Fibroblast of skin of back (primary cell): Measurements from ENCODE around the gene CORO6.
A peak's percentile ranks its signal among the peaks of the same experiment; 100 is the strongest.

ENCODE experiments used
- DNase-seq: peaks from one replicate; pipeline ENCODE4 v3.0.0-alpha.2; 2013

CORO6 gene

DNA sequence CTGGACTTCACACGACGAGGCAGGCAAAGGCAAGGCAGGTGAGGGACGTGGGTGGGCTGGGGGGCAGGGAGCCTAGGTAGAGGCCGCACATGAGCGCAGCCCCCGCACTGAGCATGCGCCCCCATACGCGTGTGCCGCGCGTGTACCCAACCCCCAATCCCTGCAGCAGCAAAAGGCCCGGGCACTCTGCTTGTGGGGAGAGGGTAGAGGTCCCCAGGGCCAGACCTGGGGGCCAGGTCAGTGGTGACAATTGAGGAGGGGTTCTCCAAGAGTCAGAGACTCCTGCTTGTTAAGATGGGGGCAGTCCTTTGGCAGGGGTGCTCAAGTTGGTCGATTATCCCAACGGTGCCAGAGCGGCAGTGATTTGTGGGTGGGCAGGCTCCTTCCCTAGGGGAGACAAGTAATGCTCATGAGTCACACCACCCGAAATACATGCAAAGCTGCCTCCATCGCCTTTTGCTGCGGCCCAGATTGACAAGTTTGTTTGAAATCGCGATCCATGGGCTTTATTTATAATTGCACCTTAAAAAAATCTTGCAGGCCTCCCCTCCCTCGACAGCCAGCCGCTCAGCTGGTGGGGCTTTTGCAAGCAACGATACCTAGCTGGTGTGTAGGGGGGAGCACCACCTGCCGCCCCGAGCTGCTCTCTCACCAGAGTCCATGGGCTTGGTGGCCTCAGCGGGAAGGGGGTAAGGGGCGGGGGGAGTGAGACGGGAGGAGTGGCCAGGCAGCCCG is 32.1 kb downstream of the CORO6 start:
- DNase-seq = peak; percentile 69

DNA sequence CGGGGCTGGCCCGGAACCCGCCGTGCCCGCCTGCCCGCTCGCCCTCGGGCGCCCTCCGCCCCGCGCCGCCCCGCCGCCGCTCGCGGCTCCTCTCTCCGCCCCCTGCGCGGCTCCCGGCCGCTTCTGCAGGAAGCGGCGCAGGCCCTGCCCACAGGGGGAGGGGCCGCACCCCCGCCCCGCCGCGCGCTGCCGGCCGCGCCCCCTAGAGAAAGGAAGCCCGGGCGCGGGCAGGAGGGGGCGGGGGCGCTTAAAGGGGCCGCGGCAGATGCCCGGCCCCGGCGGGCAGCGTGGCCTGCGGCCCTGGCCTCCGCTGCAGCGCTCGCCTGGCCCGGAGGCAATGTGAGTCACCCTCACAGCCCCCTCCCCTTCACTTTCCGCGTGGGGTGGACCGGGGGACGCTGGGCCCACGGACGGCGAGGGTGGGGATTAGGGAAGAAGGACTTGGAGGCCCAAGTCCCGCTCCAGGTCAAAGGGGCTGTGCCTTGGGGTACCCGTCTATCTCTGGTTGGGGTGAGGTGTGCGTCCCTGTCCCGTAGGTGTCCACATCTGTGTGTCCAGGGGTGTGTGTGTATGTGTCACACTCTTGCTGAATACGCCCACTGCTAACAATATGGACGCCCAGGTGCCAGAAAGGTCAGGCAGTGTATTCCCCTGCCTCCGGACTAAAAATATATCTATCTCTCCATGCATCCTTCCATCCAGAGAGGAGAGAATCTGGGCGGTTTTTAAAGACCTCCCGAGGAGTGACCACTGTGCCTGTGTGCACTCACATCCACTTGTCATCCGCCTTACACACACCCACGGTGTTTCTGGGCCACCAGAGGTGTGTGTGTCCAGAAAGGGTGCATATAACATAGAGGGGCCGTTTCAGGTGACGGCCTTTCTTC is 32.9 kb downstream of the CORO6 start, which contains the start of gene GIT1:
GIT1 (minus strand) TSS at position 125 of the 887 bp plus-strand sequence. CDS start 270 bp downstream, outside the sequence.
- DNase-seq = peak; percentile 89

DNA sequence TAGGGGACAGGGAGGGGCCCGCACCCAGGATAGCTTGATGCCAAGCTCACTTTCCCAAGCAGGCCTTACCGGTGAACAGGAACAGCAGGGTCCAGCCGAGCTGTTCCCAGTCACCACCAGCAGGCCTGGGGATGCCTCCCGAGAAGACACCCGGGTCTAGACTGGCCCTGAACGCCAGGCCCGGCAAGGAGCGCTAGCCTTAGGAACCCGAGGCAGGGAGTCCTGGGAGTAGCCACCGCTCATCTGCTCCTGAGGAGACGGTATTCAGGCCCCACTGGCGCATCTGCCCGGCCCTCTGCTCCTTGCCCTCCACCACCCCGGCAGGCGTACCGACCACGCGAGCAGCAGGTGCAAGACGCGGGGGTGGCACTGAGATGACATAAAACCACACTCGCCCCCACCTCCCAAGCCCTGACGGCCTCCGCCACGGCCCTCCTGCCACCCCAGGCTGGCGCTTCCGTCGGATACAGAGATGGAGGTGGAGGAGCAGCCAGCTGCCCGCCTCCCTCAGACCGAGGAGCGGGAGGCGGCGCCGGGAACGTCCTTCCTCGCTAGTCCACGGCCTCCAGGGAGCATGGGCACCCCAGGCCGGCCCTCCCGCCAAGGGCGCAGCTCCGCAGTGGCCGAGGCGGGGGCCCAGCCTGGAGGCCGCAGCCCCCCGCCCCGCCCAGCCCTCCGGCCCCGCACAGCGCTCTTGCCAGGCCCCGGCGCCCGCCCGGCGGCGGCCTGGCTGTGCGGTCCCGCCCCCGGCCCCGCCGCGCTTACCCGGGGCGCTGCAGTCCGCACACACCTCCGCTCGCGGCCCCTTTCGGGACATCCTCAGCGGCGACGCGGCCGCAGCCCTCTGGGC is 33.9 kb downstream of the CORO6 start:
- DNase-seq = no peak

DNA sequence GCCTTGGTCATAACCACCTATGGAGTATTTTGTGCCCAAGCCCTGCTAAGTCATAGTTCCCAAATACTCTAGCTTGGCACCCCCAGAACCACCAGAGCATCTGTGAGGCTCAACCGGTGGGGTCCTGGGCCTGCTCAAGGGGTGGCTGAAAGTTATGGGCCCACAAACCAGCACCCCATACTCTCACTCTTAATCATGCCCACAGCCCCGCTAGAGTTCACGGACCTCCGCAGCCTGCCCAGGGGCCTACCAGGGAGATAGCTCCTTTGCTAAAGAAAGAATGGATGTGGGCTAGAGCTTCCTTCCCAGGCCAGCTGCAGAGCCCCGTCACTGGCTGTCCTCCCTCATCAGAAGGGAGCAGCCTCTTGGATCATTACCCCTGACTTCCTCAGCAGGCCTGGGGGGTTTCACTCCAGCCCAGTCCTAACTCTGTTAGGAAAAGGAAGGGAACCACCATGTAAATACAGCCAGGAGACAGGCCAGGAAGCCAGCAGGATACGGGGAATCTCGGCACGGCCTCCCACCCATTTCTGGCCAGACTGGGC is 34.6 kb downstream of the CORO6 start:
- no peak for DNase-seq

DNA sequence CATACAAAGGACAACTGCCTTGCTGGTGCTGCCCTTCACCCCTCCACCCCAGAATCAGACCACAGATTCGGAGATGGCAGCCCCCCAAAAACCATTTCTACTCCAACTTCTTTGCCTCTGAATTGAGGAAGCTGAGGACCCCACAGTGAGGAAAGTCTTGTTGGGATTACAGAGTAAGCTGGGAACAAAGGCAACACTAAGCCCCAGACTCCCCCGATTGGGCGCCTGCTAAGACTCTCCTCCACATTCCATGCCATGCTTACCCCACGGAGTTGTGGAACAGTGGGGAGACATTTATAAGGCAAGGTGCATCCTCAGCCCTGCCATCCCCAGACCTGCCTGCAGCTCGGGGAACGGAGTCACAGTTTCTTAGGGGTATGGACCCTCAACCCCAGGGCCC is 35.1 kb downstream of the CORO6 start:
- no peak for DNase-seq

DNA sequence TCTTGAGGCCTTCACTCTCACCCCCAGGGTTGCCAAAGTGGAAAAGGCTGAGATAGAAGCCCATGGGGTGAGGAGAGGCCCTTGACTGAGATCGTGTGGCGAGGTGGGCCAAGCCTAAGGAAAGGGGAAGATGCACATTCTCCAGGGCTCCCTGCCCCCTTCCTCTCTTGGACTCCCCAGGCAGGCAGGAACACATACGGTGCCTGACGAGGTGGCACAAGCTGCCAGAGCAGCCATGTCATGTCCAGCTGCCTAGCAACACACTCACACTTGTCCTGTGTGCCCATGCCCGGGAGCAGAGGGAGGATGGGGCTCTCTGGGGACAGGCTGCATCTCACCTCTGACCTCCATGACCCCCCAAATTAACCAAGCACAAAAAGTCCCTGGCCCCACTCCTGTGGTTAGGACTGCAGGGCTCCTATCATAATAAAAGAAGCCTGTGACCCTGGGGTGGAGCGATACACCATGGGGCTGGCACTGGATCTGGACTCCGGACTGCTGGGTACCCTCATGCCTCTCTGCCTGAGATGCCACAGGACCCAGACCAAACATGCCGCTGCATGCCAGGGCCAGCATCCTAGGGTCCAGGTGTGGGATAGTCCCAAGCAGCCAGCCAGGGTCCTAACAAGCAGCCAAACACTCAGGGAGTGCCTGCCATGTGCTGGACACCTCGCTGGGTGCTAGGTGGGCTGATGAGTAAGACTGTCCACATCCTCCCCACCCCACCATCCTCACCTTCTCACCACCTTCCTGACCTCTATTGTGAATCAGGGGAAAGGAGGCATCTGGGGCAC is 35.8 kb downstream of the CORO6 start:
- DNase-seq = no peak

DNA sequence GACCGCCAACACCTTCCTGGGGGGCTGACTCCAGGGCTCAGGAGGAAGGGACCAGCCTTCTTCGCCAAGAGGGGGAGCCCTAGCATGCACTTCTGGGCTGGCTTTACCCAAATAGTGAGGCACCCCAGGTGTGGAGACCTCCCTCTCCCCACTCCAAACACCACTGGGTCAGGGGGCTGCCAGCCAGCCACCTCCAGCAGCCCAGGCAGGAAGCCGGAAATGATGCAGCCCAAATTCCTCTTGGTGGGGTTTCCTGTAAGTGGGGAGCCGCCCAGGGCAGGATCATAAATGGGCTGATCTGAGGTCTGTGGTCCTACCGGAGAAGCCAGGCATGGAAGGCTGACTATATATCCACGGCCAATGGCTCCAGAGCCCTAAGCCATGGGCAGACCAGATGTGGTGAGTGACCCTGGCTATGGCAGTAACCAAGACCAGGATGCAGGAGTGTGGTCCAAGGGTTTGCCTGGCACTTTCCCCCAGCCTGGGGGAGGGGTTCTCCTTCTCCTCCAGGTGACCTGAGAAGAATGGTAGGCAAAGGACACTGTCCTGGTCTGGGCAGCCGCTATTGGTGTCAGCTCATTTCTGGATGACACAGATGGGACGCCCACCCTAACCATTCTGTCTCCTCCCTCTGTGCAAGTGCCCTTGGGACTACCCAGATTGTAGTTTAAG is 37.5 kb downstream of the CORO6 start:
- DNase-seq = peak; percentile 52

DNA sequence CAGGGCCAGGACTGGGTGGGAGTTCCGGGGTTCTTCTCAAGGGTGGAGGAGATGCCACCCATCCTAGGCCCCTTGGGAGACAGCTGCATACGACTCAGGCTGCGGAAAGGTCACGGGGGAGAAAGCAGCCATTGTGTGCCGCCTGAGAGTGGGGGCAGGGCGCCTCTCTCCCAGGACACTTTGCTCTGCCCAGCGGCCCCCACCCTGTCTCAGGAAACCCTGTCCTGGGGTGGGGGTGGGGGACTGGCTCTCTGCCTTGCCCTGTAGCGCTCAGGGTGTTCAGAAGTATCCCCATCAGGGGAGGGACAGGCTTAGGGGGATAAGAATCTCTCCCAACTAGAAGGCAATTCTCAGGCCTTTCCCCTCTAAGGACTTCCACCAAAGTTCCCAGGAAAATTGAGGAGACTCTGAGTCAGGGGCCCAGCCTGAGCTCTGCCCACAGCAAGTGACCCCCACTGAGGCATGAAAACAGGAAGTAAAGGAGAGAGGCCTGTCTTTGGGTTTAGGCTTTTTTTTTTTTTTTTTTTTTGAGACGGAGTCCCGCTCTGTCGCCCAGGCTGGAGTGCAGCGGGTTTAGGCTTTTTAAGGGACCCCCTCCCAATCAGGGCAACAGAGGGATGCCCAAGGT is 38.1 kb downstream of the CORO6 start:
- peak; percentile 30 for DNase-seq

DNA sequence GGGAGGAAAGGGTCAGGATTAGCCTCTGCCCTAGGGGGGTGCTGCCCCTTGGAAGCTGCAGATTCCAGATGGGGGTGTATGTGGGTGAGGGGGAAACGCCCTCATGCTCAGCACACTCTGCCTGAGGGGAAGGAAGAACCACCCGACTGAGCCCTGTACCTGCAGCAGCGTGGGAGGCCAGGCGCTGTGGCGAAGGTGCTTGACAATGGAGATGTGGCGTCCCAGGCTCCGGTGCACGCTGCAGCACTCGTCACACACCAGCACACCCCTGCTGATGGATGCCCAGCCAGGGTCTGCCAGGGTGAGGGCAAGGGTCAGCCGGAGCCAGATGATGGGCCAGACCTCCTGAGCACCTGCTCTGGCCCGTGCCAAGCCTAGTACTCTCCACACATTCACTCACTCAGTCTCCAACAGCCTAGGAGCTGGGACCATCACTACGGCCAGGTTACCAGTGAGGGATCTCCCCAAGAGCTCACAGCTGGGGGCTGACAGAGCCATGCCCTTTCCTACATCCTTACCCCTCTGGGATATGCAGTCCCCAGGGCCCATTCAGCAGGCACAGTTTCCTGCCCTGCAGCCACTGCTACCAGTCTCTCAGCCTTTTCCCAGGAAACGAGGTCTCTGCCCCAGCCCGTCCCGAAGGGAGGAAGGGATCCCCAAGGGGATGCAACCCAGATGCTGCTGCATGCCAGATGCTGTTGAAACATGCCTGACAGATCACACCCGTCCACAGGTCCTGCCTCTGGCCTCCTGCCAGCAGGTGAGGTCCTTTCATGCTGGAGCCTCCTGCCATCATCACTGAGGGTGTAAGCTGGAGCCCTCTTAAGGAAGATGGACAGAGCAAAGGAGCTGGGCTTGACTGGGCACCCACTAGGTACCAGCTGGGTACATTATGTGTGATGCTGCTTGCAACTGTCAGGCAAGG is 39.1 kb downstream of the CORO6 start:
- no peak for DNase-seq

DNA sequence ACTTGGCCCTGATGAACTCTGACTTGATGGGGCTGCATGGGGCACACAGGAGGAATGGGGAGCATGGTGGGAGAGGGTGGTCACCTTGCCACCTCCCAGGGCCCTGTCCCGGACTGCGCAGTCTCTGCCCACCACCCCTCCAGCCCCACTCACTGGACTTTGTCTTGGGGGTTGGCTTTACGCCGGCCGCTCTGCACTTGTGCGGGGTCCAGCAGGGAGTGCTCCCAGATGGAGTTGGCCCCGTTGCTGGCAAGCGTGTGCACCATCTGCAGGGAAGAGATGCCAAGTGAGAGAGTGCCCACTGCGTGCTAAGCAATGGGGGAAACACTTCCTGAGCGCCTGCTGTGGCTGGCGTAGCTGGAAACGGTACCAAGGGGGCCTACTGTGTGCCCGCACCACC is 39.9 kb downstream of the CORO6 start:
- DNase-seq = no peak

DNA sequence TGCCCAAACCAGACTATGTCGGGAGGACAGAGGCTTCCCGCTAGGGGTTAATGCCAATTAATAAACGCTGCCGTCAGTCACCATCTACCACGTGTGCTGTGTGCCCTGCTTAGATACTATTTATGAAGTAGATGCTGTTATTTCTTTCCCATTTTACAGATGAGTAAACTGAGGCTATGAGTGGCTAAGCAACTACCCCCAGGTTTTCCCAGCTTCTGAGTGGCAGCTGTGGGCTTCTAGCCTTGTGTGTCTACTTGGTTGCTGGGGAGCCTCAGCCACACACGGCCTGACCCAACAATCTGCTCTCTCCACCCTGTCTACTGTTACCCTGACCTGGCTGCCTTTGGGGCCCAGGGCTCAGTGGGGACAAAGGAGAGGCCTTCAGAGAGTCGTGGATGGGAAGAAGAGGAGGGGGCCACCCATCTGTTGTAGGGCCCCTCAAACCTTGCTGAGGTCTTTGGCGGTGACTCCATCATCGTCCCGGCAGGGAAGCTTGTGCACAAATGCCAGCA is 40.4 kb downstream of the CORO6 start:
- no peak for DNase-seq

DNA sequence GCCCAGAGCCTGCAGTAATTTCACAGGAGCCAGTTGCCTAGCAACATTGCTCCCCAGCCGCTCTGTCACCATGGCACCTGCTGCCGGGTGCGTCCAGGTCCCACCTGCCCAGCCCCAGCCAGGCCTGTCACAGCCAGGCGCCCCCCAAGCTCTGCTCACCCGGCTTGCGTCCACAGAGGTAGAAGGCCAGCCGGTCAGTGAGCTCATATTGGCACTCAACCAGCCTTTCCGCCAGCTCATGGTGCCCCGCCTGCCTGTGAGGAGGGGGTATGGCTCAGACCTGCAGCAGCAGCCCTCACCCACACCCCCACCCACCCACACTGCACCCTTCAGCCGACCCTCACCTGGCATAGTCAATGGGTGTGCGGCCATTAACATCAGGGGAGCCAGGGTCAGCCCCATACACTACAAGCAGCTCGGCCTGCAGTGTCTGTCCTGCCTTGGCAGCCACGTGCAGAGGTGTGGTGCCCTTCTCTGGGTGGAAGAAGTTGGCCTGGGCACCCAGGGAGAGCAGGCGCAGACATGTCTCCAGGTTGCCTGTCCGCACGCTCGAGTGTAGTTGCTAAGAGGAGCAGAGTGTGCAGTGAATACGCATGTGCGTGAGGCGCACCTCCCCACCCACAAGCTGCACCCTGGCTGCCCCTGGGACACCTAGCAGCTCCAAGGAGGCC is 41.0 kb downstream of the CORO6 start:
- no peak for DNase-seq

DNA sequence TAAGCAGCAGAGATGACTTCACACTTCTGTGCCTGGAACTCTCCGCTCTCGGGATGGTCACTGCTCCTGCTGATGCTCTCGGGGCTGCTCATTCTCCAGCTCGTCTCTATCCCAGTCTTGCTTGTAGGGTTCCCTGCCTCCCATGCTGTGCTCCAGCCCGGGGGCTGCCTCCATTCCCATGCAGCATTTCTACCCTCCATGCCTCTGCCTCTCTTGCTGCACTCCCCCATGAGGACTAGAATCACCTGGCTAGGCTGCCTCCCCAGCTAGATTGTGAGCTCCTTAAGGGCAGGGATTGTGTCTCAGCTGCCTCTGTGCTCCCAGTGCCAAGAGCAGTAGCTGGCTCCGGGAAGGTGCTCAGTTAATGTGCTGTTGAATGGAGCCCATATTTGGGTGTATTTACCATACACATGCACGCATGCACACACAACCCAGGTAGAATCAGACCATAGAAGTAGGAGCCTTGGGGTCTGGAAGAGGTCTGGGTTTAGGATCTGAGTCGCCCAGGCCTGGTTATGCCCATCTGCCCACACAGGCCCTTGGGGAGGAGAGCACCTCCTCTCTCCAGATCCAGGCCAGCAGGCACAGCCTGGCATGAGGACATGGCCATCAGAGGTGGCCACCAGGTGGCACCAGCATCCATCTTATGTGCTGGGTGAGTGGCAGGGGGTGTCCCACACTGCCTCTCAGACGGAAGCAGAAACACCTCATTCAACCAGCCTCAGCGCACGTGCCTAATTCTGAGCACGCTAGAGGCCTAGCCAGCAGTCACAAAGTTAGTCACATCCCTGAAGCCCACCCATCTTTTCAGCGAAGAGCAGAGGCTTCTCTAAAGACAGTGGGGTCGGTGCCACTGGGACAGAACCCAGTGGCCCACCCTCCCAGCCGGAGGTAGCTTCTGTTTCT is 42.6 kb downstream of the CORO6 start:
- peak; percentile 80 for DNase-seq

DNA sequence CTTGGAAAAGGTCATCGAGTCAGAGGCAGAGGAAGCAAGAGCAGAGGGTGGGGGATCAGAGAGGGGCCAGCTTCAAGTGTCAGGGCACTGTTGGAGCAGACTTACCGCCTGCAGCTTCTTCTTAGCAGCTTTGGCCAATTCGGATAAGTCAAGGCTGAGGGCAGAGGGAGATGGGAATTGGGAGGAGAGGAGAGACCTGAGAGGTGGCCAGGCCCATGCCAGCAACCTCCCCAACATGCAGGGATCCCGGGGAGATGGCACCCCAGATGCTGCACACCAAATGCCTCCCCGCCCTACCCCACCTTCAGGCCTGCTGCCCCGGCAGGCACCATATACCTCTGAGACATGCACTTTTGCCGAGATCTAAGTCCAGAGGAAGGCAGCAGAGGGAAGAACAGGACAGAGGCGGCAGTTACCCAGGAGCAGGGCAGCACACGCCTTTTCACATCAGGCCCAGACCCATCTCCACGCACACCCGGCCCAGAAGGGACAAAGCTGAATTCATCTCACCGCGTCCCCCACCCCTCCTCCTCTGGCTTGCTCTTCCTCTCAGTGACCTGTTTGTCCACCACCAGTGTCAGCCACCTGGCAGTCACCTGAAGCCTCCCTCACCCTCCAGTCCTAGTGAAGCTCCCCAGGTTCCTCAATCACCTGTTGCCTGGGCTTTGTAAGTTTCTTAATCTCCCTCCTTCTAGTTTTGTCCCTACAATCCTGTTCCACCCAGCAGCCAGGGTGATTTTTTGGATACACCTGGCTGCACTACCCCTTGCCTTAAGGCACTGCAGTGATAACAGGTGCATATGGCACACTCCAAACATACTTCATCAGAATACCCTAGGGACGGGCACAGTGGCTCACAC is 43.9 kb downstream of the CORO6 start:
- DNase-seq = no peak

DNA sequence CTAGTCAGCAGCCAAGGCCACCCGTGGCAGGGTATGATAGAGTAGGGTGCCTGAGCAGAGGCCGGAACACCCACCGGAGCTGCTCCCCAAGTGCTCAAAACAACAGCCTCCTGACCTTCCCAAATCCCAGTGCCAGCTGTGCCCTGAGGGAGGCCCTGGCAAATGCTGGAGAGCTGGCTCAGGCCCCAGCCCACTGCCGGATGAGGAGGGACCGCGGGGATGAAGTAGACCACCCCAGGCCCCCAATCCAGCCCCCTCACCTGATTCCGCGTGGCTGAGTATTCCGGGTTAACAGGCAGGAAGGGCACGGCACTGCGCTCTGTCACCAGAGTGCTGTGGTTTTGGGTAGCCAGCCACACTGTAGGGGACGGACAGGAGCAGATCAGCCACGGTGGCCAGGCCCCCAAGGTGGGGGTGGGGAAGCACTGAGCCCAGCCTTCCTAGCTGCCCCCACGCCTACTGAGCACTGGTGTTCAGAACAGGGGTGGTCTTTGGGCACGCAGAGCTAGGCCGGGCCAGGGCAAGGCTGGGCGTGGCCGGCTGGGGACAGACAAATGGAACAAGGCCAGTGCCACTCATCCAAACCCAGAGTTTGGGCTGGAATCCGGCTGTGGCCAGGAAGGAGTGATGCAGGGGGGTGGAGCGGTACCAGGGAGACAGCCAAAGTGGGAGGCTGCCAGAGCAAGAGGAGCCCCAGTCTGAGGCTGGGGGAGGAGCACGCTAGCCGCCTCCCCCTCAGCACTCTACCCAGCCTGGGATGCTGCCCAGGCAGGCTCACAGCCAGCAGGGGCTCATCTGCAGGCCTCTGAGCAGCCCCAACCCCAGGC is 45.1 kb downstream of the CORO6 start:
- DNase-seq = peak; percentile 35

DNA sequence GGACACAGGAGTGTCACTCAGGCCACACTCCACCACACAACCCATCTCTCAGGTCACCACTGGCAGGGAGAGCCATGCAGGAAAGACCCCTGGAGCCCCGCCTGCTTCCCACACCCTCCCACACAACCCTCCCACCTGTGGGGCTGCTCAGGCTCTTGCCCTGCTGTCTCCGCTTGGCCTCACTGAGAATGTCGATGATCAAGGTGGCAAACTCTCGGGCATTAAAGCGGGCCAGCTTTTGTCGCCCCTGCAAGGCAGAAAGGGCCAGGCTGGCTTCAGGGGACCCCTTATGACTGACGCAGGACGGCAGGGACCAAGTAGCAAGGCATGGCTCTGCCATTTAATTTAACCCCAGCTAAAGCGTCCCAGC is 45.7 kb downstream of the CORO6 start:
- DNase-seq = no peak
